Lower leg skin (tissue), 4 donors: ENCODE results near the gene SERINC2. TPM values are rescaled to one million over a fixed set of nuclear protein-coding genes. Genes with fewer than 3 reads are reported as not detected.
"Not testable (repeated sequence)": the region's sequence is repeated elsewhere in the genome, so short reads cannot be mapped to it uniquely, and the experiment has no call there.

Experiments
- DNase-seq, 2 donors: peaks; one replicate each; pipeline ENCODE4 v3.0.0-alpha.2; 2019; ENCODE audit warnings: low spot score in 2 of 2
- H3K4me3 ChIP-seq: fragments of 200-600 bp; sonication (generic); 2 replicates; pipeline ENCODE4 v1.5.1; 2017; ENCODE audit warnings: mild to moderate bottlenecking, low read depth; ENCODE audit not compliant: poor library complexity, severe bottlenecking
- POLR2A ChIP-seq, 2 donors: fragments of 450-650 bp; IDR thresholded peaks; one replicate each; pipeline ENCODE4 v1.6.1; 2016 to 2017; ENCODE audit warnings: antibody characterized with exemption in 2 of 2, mild to moderate bottlenecking in 1 of 2, moderate library complexity in 1 of 2
- WGBS, 2 donors: methylation state at CpG; one replicate each; pipeline ENCODE4 v1.1.5; 2018; 5-methylcytosine and 5-hydroxymethylcytosine counted together
- intact Hi-C: fragments of 100-400 bp; cut with DNase I; formaldehyde crosslinking; loops from one replicate; pipeline ENCODE4 v1.15.0; 2023; ENCODE audit warnings: low total_unique reads
- total RNA-seq, 4 donors: library from RNA; depleted of rRNA; stranded (reverse); fragments of >200 nt; gene quantifications; one replicate each; pipeline ENCODE4 v1.1.0, GENCODE V29; 2016
- TF ChIP-seq, protein P1 (sequence below), 3 donors: fragments of 450-650 bp; IDR thresholded peaks; one replicate each; pipeline ENCODE4 v1.5.1; 2016; ENCODE audit warnings: antibody characterized with exemption in 3 of 3, mild to moderate bottlenecking in 3 of 3, moderate library complexity in 2 of 3

Gene SERINC2
- total RNA-seq, 4 donors from 2014 or later, result 51.4 to 85.4 (median 60.6) TPM

DNA sequence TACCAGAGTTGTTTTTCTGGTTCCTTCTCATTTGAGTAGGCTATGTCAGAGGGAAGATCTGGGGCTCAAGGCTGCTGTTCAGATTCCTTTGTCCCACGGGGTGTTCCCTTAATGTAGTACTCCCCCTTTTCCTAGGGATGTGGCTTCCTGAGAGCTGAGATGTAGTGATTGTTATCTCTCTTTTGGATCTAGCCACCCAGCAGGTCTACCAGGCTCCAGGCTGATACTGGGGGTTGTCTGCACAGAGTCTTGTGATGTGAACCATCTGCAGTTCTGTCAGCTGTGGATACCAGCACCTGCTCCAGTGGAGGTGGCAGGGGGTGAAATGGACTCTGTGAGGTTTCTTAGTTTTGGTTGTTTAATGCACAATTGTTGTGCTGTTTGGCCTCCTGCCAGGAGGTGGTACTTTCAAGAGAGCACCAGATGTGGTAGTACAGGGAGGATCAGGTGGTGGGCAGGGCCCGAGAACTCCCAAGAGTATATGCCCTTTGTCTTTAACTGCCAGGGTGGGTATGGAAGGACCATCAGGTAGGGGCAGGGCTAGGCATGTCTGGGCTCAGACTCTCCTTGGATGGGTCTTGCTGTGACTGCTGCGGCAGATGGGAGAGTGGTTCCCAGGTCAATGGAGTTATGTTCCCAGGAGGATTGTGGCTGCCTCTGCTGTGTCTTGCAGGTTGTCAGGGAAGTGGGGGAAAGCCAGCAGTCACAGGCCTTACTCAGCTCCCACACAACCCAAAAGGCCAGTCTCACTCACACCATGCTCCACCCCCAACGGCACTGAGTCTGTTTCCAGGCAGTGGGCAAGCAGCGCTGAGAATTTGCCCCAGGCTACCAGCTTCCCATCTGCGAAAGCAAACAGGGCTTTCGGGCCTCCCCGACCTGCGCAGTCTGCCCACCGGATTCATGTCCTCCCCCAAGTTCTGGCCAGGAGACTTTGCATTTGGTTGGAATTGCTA is 64.2 kb downstream of the SERINC2 start:
- no peak for DNase-seq
- H3K4me3 ChIP-seq, result no peak overlapping the region
- WGBS, 2 donors, result 64 to 67% methylated on average over 10 of the region's 10 CpGs
- TF ChIP-seq, protein P1, sequence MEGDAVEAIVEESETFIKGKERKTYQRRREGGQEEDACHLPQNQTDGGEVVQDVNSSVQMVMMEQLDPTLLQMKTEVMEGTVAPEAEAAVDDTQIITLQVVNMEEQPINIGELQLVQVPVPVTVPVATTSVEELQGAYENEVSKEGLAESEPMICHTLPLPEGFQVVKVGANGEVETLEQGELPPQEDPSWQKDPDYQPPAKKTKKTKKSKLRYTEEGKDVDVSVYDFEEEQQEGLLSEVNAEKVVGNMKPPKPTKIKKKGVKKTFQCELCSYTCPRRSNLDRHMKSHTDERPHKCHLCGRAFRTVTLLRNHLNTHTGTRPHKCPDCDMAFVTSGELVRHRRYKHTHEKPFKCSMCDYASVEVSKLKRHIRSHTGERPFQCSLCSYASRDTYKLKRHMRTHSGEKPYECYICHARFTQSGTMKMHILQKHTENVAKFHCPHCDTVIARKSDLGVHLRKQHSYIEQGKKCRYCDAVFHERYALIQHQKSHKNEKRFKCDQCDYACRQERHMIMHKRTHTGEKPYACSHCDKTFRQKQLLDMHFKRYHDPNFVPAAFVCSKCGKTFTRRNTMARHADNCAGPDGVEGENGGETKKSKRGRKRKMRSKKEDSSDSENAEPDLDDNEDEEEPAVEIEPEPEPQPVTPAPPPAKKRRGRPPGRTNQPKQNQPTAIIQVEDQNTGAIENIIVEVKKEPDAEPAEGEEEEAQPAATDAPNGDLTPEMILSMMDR (IDR thresholded peaks at IDR 0.05), result no peak
- TF ChIP-seq POLR2A (IDR thresholded peaks at IDR 0.05), result no peak
- intact Hi-C loops, result no loop called here

DNA sequence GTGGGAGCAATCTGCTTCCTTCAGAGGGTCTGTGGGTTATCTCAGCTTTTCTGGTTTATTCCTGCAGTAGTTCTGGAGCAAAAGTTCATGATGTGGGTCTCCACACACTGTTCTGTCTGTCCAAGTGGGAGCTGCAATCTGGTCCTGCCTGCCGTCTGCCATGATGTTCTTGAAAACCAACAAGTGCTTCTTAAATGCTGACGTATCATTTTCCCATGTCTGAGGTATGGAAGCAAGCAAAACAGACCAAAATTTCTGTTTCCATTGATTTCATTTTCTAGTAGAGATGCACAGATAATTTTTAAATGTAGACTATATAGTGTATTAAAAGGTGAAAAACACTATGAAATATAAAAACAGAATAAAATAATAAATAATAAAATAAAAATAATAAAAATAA is 65.2 kb downstream of the SERINC2 start:
- DNase-seq, result no peak
- intact Hi-C loops, result no loop called here
- TF ChIP-seq POLR2A (IDR thresholded peaks at IDR 0.05), result no peak
- TF ChIP-seq, protein P1 (IDR thresholded peaks at IDR 0.05), result no peak
- no peak overlapping the region for H3K4me3 ChIP-seq
- WGBS, 2 donors, result 88 to 92% methylated on average over 2 of the region's 2 CpGs

DNA sequence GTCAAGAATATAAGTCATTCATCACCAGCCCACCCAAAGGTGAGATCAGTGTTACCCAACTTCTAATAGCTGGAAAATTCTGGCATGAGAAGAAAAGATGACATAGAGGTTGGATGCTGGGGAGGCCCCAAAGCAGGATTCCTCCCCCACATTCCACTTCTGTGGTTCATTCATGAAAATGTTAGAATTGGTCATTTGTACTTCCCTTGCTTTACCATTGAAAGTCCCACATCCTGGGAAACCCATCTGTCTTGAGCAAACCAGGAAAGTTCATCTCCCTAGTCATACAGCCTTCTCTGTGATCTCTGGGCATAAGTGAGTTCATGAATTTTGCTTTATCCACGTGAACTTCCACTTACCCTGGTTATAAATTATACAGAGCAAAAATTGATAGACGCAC is 66.8 kb downstream of the SERINC2 start:
- WGBS, 2 donors, result 91 to 95% methylated on average over 2 of the region's 2 CpGs
- intact Hi-C loops, result loop anchor here (5.0 kb wide), 1 partner anchor 753 kb away; no protein-coding TSS in a partner anchor
- no peak overlapping the region for H3K4me3 ChIP-seq
- no peak for DNase-seq
- TF ChIP-seq POLR2A (IDR thresholded peaks at IDR 0.05), result no peak
- TF ChIP-seq, protein P1 (IDR thresholded peaks at IDR 0.05), result no peak

DNA sequence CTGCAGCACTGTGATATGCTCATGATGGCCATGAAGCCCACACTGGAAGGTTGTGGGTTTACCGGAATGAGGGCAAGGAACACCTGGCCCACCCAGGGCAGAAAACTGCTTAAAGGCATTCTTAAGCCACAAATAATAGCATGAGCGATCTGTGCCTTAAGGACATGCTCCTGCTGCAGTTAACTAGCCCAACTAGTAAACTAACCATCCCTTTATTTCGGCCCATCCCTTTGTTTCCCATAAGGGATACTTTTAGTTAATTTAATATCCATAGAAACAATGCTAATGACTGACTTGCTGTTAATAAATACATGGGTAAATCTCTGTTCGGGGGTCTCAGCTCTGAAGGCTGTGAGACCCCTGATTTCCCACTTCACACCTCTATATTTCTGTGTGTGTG is 67.4 kb downstream of the SERINC2 start:
- 81 to 94% methylated on average over 4 of the region's 4 CpGs for WGBS, 2 donors
- DNase-seq, H3K4me3 ChIP-seq: not testable (repeated sequence)
- intact Hi-C loops, result loop anchor here (5.0 kb wide), 1 partner anchor 753 kb away; no protein-coding TSS in a partner anchor

DNA sequence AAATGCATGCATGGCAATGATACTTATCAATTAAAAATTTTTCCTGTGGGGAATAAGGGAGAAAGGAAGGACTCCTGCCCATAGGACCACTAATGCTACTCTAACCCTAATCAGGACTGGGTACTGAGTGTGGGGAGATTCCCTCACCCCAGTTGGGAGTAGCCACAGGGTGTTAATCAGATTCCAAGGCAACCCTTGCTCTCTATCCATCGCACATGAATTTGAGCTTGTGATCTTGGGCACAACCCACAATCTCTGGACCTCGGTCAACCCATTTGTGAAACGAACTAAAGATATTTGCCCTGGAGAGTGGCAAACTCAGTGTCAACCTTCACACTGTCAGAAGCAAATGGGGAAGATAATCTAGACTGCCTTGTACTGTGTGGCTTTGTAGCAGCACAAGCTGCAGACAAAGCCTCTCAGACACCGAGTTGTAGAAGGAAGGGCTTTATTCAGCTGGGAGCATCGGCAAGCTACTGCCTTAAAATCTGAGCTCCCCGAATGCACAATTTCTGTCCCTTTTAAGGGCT is 69.5 kb downstream of the SERINC2 start:
- DNase-seq, result no peak
- 64 to 75% methylated on average over 6 of the region's 6 CpGs for WGBS, 2 donors
- H3K4me3 ChIP-seq, result no peak overlapping the region
- intact Hi-C loops, result loop anchor here (5.0 kb wide), 1 partner anchor 755 kb away; no protein-coding TSS in a partner anchor
- no peak for TF ChIP-seq POLR2A (IDR thresholded peaks at IDR 0.05)
- TF ChIP-seq, protein P1 (IDR thresholded peaks at IDR 0.05), result no peak
